Spleen (tissue), 11 donors: ENCODE results near the gene CREB3L4. TPM values are rescaled to one million over a fixed set of nuclear protein-coding genes. Genes with fewer than 3 reads are reported as not detected.

Experiments used
- DNase-seq: peaks from one replicate; pipeline ENCODE4 v3.0.0-alpha.2; 2020
- H3K27ac ChIP-seq, 8 donors: fragments of 200-600 bp; sonication (generic) in 7 of 8; 1 replicate in 4 of 8; 2 replicates in 4 of 8; pipeline versions ENCODE4 v1.5.0 to v1.8.0; 2016 to 2021; ENCODE audit warnings: inconsistent platforms in 4 of 8, mild to moderate bottlenecking in 4 of 8, moderate library complexity in 1 of 8
- H3K27me3 ChIP-seq, 7 donors: fragments of 200-600 bp; sonication (generic) in 6 of 7; replicated peaks in 1 of 7; 1 replicate in 4 of 7; 2 replicates in 3 of 7; pipeline versions ENCODE4 v1.5.0 to v1.8.0; 2016 to 2021; ENCODE audit warnings: inconsistent platforms in 3 of 7, mild to moderate bottlenecking in 1 of 7
- H3K36me3 ChIP-seq, 6 donors: fragments of 200-600 bp; sonication (generic) in 5 of 6; 1 replicate in 4 of 6; 2 replicates in 2 of 6; pipeline versions ENCODE4 v1.5.0 to v1.8.0; 2016 to 2021; ENCODE audit warnings: inconsistent platforms in 2 of 6
- H3K4me1 ChIP-seq, 6 donors: fragments of 200-600 bp; sonication (generic) in 5 of 6; 1 replicate in 3 of 6; 2 replicates in 3 of 6; pipeline versions ENCODE4 v1.5.0 to v1.8.0; 2016 to 2021; ENCODE audit warnings: inconsistent platforms in 3 of 6
- H3K4me3 ChIP-seq, 8 donors: fragments of 200-600 bp; sonication (generic) in 7 of 8; 1 replicate in 4 of 8; 2 replicates in 4 of 8; pipeline versions ENCODE4 v1.5.0 to v1.8.0; 2016 to 2021; ENCODE audit warnings: inconsistent platforms in 4 of 8, mild to moderate bottlenecking in 4 of 8, moderate library complexity in 2 of 8
- H3K9me3 ChIP-seq, 8 donors: fragments of 200-600 bp; sonication (generic) in 7 of 8; 1 replicate in 4 of 8; 2 replicates in 4 of 8; pipeline versions ENCODE4 v1.5.0 to v1.8.0; 2016 to 2021; ENCODE audit warnings: inconsistent platforms in 4 of 8
- POLR2A ChIP-seq, 3 donors: fragments of 450-650 bp; IDR thresholded peaks; one replicate each; pipeline ENCODE4 v1.5.1; 2017; ENCODE audit warnings: antibody characterized with exemption in 3 of 3, mild to moderate bottlenecking in 1 of 3
- POLR2AphosphoS5 ChIP-seq, 3 donors: sonication (generic); formaldehyde crosslinking; IDR thresholded peaks; one replicate each; pipeline ENCODE4 v1.5.1; 2017; ENCODE audit warnings: antibody characterized with exemption in 3 of 3
- WGBS, 5 donors: extraction: QIAGEN DNeasy Blood & Tissue Kit in 3 of 5; methylation state at CpG; one replicate each; pipeline versions ENCODE4 v1.1.5 to v1.1.7; 2013 to 2018; 5-methylcytosine and 5-hydroxymethylcytosine counted together
- intact Hi-C: fragments of 100-400 bp; cut with DNase I; formaldehyde crosslinking; loops from one replicate; pipeline ENCODE4 v1.15.0; 2023; ENCODE audit warnings: low total_unique reads
- polyA plus RNA-seq, 3 donors: library from polyadenylated mRNA; stranded (reverse); fragments of 200-250 nt; gene quantifications; one replicate each; pipeline ENCODE4 v1.2.1, GENCODE V29; 2013
- total RNA-seq, 7 donors: library from RNA; depleted of rRNA in 3 of 7; stranded (reverse); fragments of >200 nt in 3 of 7; fragmentation: NEBNext Ultra II Directional in 4 of 7; extraction: Animal tissue kit (Norgen Biotek cat#: 25700) in 4 of 7; gene quantifications; one replicate each; pipeline versions ENCODE4 v1.1.0 to v1.2.1, GENCODE V29; 2016 to 2021
- TF ChIP-seq, protein P1 (sequence below), 11 experiments: fragments of 200-600 bp in 7 of 11; fragments of 450-650 bp in 4 of 11; sonication (generic) in 4 of 11; IDR thresholded peaks in 8 of 11; conservative IDR thresholded peaks in 3 of 11; 1 replicate in 7 of 11; 2 replicates in 4 of 11; pipeline versions ENCODE4 v1.4.0 to v1.8.0; 2016 to 2021; ENCODE audit warnings: antibody characterized with exemption in 11 of 11, inconsistent platforms in 4 of 11, mild to moderate bottlenecking in 1 of 11
- donor health status: healthy with polysubstance abuse.
- donor health status: DM: no; HTN: no; CAD: no; lungs with moderate emphysema.
- donor health status: DM: no; HTN: no; CAD: no.
- donor health status: Bipolar disorder and iron deficiency.
- donor health status: healthy.
- donor health status: DM: no; HTN: no; CAD: no.
- donor health status: DM: yes; HTN: yes; CAD: no.

Gene CREB3L4
- total and polyA plus RNA-seq, 10 donors, result 6.1 to 18.0 (median 9.5) TPM

DNA sequence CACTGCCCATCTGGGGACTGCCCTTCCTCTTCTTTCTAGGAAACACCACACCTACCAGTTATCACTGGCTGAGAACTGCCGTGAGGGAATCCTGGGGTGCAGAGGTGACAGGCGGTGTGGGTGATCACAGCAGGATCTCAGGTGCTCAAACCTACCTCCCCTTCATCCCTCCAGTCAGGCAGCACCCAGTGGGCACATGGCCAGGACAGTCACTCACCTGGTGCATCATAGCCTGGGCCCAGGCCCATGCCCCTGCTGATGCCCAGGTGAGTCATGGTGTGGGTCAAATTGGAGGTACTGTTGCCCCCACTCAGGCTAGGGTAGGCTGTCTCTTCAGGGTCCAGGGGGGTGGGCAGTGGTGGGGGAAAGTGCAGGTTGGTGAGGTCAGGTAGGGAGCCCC lies 15.9 kb upstream of the CREB3L4 start:
- no peak for DNase-seq
- Histone ChIP-seq H3K27ac (peak overlapping the region in 1 of 8 donors; percentile 14), H3K4me3 (no peak overlapping the region), H3K9me3 (no peaks in the 10 kb centered on the region), H3K27me3 (no peaks in the 10 kb centered on the region), H3K36me3 (peaks cover 0 to 82% (median 72%) of the 10 kb centered on the region in 6 donors), H3K4me1 (peaks cover 23 to 83% (median 40%) of the 10 kb centered on the region in 6 donors)
- intact Hi-C loops, result no loop called here
- 73 to 95% (median 89%) methylated on average over 2 of the region's 2 CpGs for WGBS, 5 donors
- TF ChIP-seq POLR2AphosphoS5 (IDR thresholded peaks at IDR 0.05) (no peak), POLR2A (IDR thresholded peaks at IDR 0.05) (no peak)
- TF ChIP-seq, protein P1, sequence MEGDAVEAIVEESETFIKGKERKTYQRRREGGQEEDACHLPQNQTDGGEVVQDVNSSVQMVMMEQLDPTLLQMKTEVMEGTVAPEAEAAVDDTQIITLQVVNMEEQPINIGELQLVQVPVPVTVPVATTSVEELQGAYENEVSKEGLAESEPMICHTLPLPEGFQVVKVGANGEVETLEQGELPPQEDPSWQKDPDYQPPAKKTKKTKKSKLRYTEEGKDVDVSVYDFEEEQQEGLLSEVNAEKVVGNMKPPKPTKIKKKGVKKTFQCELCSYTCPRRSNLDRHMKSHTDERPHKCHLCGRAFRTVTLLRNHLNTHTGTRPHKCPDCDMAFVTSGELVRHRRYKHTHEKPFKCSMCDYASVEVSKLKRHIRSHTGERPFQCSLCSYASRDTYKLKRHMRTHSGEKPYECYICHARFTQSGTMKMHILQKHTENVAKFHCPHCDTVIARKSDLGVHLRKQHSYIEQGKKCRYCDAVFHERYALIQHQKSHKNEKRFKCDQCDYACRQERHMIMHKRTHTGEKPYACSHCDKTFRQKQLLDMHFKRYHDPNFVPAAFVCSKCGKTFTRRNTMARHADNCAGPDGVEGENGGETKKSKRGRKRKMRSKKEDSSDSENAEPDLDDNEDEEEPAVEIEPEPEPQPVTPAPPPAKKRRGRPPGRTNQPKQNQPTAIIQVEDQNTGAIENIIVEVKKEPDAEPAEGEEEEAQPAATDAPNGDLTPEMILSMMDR (IDR thresholded peaks at IDR 0.05 in 8 of 11, conservative IDR thresholded peaks at IDR 0.05 in 3 of 11), result no peak

DNA sequence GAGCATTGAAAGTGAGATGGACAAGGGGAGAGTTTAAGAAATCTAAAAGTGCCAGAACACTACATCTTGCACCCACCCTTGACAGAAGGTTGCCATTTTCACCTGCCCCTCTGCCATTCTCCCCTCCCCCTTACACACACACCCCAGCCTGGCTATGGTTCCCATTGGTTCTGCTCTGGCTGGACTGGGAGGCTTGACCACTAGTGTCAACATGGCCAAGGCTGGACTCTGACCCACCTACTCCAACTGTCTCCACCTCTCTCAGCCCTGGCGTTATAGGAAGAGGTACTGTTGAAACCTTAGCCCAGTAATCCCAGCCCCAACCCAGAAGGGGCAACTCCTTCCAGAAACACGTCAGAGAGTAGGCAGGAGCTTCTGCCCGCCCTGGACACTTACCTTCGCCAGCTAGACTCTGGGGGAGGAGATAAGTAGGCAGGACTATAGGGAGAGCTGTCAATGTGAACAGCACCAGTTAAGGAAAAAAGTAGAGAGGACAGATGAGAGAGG lies 13.8 kb upstream of the CREB3L4 start:
- WGBS, 5 donors, result 84 to 92% (median 87%) methylated on average over 4 of the region's 4 CpGs
- H3K9me3 ChIP-seq, result no peaks in the 10 kb centered on the region
- peaks cover 28 to 74% (median 39%) of the 10 kb centered on the region in 6 donors for H3K4me1 ChIP-seq
- peaks cover 0 to 63% (median 54%) of the 10 kb centered on the region in 6 donors for H3K36me3 ChIP-seq
- DNase-seq, result no peak
- TF ChIP-seq POLR2AphosphoS5 (IDR thresholded peaks at IDR 0.05) (no peak), POLR2A (IDR thresholded peaks at IDR 0.05) (no peak)
- H3K27ac ChIP-seq, result no peak overlapping the region
- H3K27me3 ChIP-seq, result no peaks in the 10 kb centered on the region
- intact Hi-C loops, result no loop called here
- H3K4me3 ChIP-seq, result no peak overlapping the region

DNA sequence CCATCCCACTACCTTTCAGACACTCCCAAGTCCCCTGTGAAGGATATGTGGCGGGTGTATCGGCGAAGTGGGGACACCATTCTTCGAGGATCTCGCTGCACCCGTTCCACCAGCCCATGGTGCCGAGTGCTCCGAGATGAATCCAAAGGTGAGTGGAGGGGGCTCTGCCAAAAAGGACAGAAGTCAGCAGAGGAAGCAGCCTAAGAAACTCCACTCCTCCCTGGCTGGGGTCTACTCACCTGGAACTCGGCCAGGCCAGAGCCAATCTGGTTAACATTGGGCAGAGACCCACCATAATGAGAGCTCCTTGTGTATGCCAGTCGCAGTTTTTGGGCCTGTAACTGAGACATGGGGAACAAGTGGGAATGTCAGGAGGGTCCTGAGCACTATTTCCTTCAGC lies 12.9 kb upstream of the CREB3L4 start:
- Histone ChIP-seq H3K9me3 (no peaks in the 10 kb centered on the region), H3K36me3 (peaks cover 0 to 62% (median 51%) of the 10 kb centered on the region in 6 donors), H3K4me1 (peaks cover 33 to 74% (median 48%) of the 10 kb centered on the region in 6 donors), H3K4me3 (no peak overlapping the region), H3K27ac (peak overlapping the region in 1 of 8 donors; percentile 16), H3K27me3 (no peaks in the 10 kb centered on the region)
- intact Hi-C loops, result no loop called here
- DNase-seq, result no peak
- TF ChIP-seq POLR2A (IDR thresholded peaks at IDR 0.05) (no peak), POLR2AphosphoS5 (IDR thresholded peaks at IDR 0.05) (no peak)
- TF ChIP-seq, protein P1 (IDR thresholded peaks at IDR 0.05 in 8 of 11, conservative IDR thresholded peaks at IDR 0.05 in 3 of 11), result no peak
- 91 to 98% (median 94%) methylated on average over 10 of the region's 10 CpGs for WGBS, 5 donors

DNA sequence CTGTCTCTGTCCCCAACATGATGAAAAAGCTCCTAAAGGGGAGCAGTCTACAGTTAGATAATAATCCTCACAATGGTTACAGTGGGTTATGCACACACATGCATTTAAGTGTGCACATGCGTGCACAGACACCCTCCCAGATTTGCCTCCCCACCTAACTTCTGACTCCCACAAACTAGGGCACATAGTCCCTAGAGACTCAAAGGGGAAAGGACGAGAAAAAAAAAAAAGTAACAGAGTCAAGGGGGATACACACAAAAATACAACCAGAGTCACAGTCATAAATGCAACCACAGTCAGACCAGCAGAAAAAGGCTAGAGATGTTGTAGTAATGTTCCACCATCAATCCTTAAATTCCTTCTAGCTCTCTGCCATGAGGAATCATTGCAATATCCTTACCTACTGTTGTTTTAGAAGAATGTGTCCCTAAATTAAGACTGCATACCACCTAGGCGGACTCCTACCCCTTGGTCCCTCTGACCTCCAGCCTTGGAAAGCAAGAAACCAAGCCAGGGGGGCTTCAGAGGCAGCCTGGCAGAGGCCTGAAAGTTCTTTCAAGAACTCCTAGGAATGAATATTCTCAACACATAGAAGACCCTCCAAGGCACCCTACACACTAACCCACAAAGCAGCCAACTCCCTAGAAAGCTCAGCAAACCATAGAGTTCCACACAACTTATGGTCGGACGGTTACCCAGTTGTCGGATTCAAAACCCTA lies 10.5 kb upstream of the CREB3L4 start:
- Histone ChIP-seq H3K27me3 (no peaks in the 10 kb centered on the region), H3K27ac (peak overlapping the region; percentile 85 to 99 (median 97)), H3K4me3 (peak overlapping the region; percentile 84 to 97 (median 92)), H3K36me3 (peaks cover 0 to 62% (median 41%) of the 10 kb centered on the region in 6 donors), H3K9me3 (no peaks in the 10 kb centered on the region), H3K4me1 (peaks cover 37 to 86% (median 63%) of the 10 kb centered on the region in 6 donors)
- peak; percentile 70 for DNase-seq
- intact Hi-C loops, result no loop called here
- 20 to 26% (median 21%) methylated on average over 6 of the region's 6 CpGs for WGBS, 5 donors
- TF ChIP-seq POLR2AphosphoS5 (IDR thresholded peaks at IDR 0.05), result no peak

DNA sequence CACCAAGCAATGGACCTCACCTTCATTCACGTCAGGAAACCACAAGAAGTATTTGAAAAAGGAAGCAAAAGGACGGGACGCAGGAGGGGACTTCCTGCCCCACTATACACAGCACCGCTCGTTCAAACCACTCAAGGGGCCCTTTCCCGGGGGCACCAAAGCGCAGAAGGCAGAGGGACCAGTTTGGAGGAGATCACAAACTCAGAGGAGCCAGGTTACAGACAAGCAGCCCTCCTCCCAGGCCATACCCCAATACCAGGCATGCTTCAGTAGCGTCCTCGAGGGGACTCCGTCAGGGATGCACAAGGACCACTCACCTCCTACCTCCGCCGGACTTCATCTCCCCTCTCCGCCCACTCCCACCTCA lies 10.0 kb upstream of the CREB3L4 start:
- peaks cover 42 to 92% (median 69%) of the 10 kb centered on the region in 6 donors for H3K4me1 ChIP-seq
- H3K4me3 ChIP-seq, result peak overlapping the region; percentile 84 to 97 (median 92)
- TF ChIP-seq POLR2A (IDR thresholded peaks at IDR 0.05) (peak in 1 of 3 donors; percentile 18), POLR2AphosphoS5 (IDR thresholded peaks at IDR 0.05) (peak in 1 of 3 donors; percentile 46)
- TF ChIP-seq, protein P1 (IDR thresholded peaks at IDR 0.05 in 8 of 11, conservative IDR thresholded peaks at IDR 0.05 in 3 of 11), result no peak
- peaks cover 0 to 57% (median 36%) of the 10 kb centered on the region in 6 donors for H3K36me3 ChIP-seq
- H3K9me3 ChIP-seq, result no peaks in the 10 kb centered on the region
- intact Hi-C loops, result no loop called here
- no peaks in the 10 kb centered on the region for H3K27me3 ChIP-seq
- no peak for DNase-seq
- H3K27ac ChIP-seq, result peak overlapping the region; percentile 85 to 99 (median 97)
- WGBS, 5 donors, result 0% methylated on average over 13 of the region's 13 CpGs
